HepG2 (cell line): ENCODE data around the gene C9orf40. TPM values are rescaled to one million over a fixed set of nuclear protein-coding genes. Genes with fewer than 3 reads are reported as not detected.

ENCODE experiments used
- CREM ChIP-seq, 2 experiments: sonication (generic) in 1 of 2; formaldehyde crosslinking in 1 of 2; IDR thresholded peaks; 2 replicates each; pipeline versions ENCODE4 v1.4.0 to v1.6.1; 2016 to 2020; ENCODE audit warnings: antibody characterized with exemption in 1 of 2, mild to moderate bottlenecking in 1 of 2, missing genetic modification reagents in 1 of 2
- CTCF ChIP-seq: sonication (generic); formaldehyde crosslinking; IDR thresholded peaks from 2 replicates; pipeline ENCODE4 v1.5.0; 2020; ENCODE audit warnings: mild to moderate bottlenecking, missing genetic modification reagents, moderate library complexity
- FOXP1 ChIP-seq, 2 experiments: fragments of 450-650 bp in 1 of 2; IDR thresholded peaks; 2 replicates each; pipeline ENCODE4 v1.6.1; 2017 to 2018; ENCODE audit warnings: antibody characterized with exemption in 1 of 2
- GZF1 ChIP-seq: sonication (generic); formaldehyde crosslinking; IDR thresholded peaks from 2 replicates; pipeline ENCODE4 v1.5.1; 2020; ENCODE audit warnings: mild to moderate bottlenecking, missing genetic modification reagents
- IKZF4 ChIP-seq: sonication (generic); formaldehyde crosslinking; IDR thresholded peaks from 2 replicates; pipeline ENCODE4 v1.5.1; 2020; ENCODE audit warnings: borderline replicate concordance, mild to moderate bottlenecking, low read depth, missing genetic modification reagents; ENCODE audit errors: not compliant biosample characterization
- IRF1 ChIP-seq: sonication (generic); formaldehyde crosslinking; IDR thresholded peaks from 2 replicates; pipeline ENCODE4 v1.4.0; 2020; ENCODE audit warnings: low read depth, mild to moderate bottlenecking, missing genetic modification reagents
- IRX3 ChIP-seq: sonication (generic); formaldehyde crosslinking; IDR thresholded peaks from 2 replicates; pipeline ENCODE4 v1.8.1; 2023; ENCODE audit warnings: mild to moderate bottlenecking, low read depth, missing genetic modification reagents, borderline replicate concordance
- PCBP2 ChIP-seq: fragments of 200-400 bp; formaldehyde crosslinking; optimal IDR thresholded peaks from 2 replicates; pipeline ENCODE3; 2018; ENCODE audit warnings: low read length, low read depth; ENCODE audit not compliant: poor library complexity, severe bottlenecking
- PPARG ChIP-seq: conservative IDR thresholded peaks from 2 replicates; pipeline ENCODE4 v1.6.1; 2016; ENCODE audit warnings: missing biosample characterization, missing genetic modification reagents
- SMAD3 ChIP-seq: sonication (generic); formaldehyde crosslinking; IDR thresholded peaks from 2 replicates; pipeline ENCODE4 v1.4.0; 2020; ENCODE audit warnings: missing genetic modification reagents
- SNAPC2 ChIP-seq: sonication (generic); formaldehyde crosslinking; IDR thresholded peaks from 2 replicates; pipeline ENCODE4 v1.8.1; 2022; ENCODE audit warnings: mild to moderate bottlenecking, missing genetic modification reagents
- ZNF496 ChIP-seq: sonication (generic); formaldehyde crosslinking; IDR thresholded peaks from 2 replicates; pipeline ENCODE4 v1.8.1; 2023; ENCODE audit warnings: mild to moderate bottlenecking, moderate library complexity, missing genetic modification reagents; ENCODE audit not compliant: insufficient replicate concordance
- ZNF589 ChIP-seq: sonication (generic); formaldehyde crosslinking; conservative IDR thresholded peaks from 2 replicates; pipeline ENCODE4 v1.8.0; 2022; ENCODE audit warnings: mild to moderate bottlenecking, moderate library complexity, missing genetic modification reagents
- ZNF660 ChIP-seq: sonication (generic); formaldehyde crosslinking; IDR thresholded peaks from 2 replicates; pipeline ENCODE4 v1.5.1; 2020; ENCODE audit warnings: mild to moderate bottlenecking, low read depth, missing genetic modification reagents, borderline replicate concordance
- polyA plus RNA-seq, 8 experiments: library from polyadenylated mRNA; depleted of rRNA in 3 of 8; stranded (reverse) in 7 of 8; unstranded in 1 of 8; fragments of >200 nt; fragmentation: Illumina TruSeq in 4 of 8; extraction: Trizol in 4 of 8; gene quantifications; 2 replicates each; pipeline versions ENCODE4 v1.2.1 to v1.2.3, GENCODE V29; 2011 to 2016; ENCODE audit warnings: low read depth in 4 of 8, missing spikeins in 1 of 8, mixed read lengths in 1 of 8; ENCODE audit not compliant: insufficient read depth in 1 of 8
- total RNA-seq, 5 experiments: library from RNA; depleted of rRNA; stranded (reverse); fragments of >200 nt; fragmentation: Illumina TruSeq; extraction: Trizol; gene quantifications; 2 replicates each; pipeline ENCODE4 v1.2.3, GENCODE V29; 2016; ENCODE audit warnings: low read depth in 1 of 5
- TF ChIP-seq, protein P1 (sequence below): sonication (generic); formaldehyde crosslinking; IDR thresholded peaks from 2 replicates; pipeline ENCODE4 v1.5.1; 2020; ENCODE audit warnings: mild to moderate bottlenecking, missing genetic modification reagents, borderline replicate concordance
- TF ChIP-seq, protein P2 (sequence below): sonication (generic); formaldehyde crosslinking; IDR thresholded peaks from 2 replicates; pipeline ENCODE4 v1.9.0; 2022; ENCODE audit warnings: low read depth, missing genetic modification reagents
- TF ChIP-seq, protein P3 (sequence below): sonication (generic); formaldehyde crosslinking; IDR thresholded peaks from 2 replicates; pipeline ENCODE4 v1.5.1; 2020; ENCODE audit warnings: mild to moderate bottlenecking, missing genetic modification reagents

C9orf40 gene
- total and polyA plus RNA-seq, 2 of the 13 experiments (the other 11 are each of a cell fraction or from before 2014, with no cell fraction given): 3.0 to 13.5 TPM

- TF ChIP-seq FOXP1 (IDR thresholded peaks at IDR 0.05) (no peak), FOXP1 (CRISPR knock-in tag; IDR thresholded peaks at IDR 0.05) (no peak), CREM (IDR thresholded peaks at IDR 0.05) (no peak), CREM (CRISPR knock-in tag; IDR thresholded peaks at IDR 0.05) (no peak), CTCF (CRISPR knock-in tag) (peak; percentile 91), SMAD3 (CRISPR knock-in tag) (peak; percentile 46; the same call in 1 of the 2 replicates), GZF1 (CRISPR knock-in tag) (no peak), PCBP2 (no peak), SNAPC2 (CRISPR knock-in tag) (peak; percentile 28; the same call in 1 of the 2 replicates), PPARG (CRISPR knock-in tag) (no peak), IRF1 (CRISPR knock-in tag) (peak; percentile 76; the same call in 1 of the 2 replicates), IRX3 (CRISPR knock-in tag) (peak; percentile 83), ZNF589 (CRISPR knock-in tag) (no peak), ZNF660 (CRISPR knock-in tag) (no peak), IKZF4 (CRISPR knock-in tag) (peak; percentile 96), ZNF496 (CRISPR knock-in tag) (no peak)
- TF ChIP-seq, protein P1, sequence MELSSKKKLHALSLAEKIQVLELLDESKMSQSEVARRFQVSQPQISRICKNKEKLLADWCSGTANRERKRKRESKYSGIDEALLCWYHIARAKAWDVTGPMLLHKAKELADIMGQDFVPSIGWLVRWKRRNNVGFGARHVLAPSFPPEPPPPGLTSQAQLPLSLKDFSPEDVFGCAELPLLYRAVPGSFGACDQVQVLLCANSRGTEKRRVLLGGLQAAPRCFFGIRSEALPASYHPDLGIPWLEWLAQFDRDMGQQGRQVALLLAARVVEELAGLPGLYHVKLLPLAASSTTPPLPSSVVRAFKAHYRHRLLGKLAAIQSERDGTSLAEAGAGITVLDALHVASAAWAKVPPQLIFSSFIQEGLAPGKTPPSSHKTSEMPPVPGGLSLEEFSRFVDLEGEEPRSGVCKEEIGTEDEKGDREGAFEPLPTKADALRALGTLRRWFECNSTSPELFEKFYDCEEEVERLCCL: 0 out of 2 replicates have a peak, but pooled peaks have one; percentile 55
- TF ChIP-seq, protein P2, sequence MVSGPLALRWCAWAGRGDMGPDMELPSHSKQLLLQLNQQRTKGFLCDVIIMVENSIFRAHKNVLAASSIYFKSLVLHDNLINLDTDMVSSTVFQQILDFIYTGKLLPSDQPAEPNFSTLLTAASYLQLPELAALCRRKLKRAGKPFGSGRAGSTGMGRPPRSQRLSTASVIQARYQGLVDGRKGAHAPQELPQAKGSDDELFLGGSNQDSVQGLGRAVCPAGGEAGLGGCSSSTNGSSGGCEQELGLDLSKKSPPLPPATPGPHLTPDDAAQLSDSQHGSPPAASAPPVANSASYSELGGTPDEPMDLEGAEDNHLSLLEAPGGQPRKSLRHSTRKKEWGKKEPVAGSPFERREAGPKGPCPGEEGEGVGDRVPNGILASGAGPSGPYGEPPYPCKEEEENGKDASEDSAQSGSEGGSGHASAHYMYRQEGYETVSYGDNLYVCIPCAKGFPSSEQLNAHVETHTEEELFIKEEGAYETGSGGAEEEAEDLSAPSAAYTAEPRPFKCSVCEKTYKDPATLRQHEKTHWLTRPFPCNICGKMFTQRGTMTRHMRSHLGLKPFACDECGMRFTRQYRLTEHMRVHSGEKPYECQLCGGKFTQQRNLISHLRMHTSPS: peak; percentile 27
- TF ChIP-seq, protein P3, sequence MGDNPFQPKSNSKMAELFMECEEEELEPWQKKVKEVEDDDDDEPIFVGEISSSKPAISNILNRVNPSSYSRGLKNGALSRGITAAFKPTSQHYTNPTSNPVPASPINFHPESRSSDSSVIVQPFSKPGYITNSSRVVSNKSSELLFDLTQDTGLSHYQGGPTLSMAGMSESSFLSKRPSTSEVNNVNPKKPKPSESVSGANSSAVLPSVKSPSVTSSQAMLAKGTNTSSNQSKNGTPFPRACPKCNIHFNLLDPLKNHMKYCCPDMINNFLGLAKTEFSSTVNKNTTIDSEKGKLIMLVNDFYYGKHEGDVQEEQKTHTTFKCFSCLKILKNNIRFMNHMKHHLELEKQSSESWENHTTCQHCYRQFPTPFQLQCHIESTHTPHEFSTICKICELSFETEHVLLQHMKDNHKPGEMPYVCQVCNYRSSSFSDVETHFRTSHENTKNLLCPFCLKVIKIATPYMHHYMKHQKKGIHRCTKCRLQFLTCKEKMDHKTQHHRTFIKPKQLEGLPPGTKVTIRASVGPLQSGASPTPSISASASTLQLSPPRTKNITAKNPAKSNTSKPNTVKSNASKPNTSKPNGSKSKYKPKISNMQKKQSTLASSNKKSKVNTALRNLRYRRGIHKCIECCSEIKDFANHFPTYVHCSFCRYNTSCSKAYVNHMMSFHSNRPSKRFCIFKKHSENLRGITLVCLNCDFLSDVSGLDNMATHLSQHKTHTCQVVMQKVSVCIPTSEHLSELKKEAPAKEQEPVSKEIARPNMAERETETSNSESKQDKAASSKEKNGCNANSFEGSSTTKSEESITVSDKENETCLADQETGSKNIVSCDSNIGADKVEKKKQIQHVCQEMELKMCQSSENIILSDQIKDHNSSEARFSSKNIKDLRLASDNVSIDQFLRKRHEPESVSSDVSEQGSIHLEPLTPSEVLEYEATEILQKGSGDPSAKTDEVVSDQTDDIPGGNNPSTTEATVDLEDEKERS (CRISPR knock-in tag): peak; percentile 68; the same call in 1 of the 2 replicates
Observed at GRCh38 chr9:74952201-74953151, at the start of gene C9orf40 (continued).
